ENCODE measurements around the gene PHOX2B.
"Not testable (repeated sequence)": the region's sequence is repeated elsewhere in the genome, so short reads cannot be mapped to it uniquely, and the experiment has no call there.

Gene PHOX2B

GRCh38 chr4:41722181-41722580 lies 26.3 kb downstream of the PHOX2B start:
- no peak for TF ChIP-seq CTCF (IDR thresholded peaks at IDR 0.05; ENCODE audit: low read depth, low read length)
- no peak overlapping the region for H3K4me3 ChIP-seq (ENCODE audit: low read depth, low read length)

- no peak for TF ChIP-seq CTCF (IDR thresholded peaks at IDR 0.05; ENCODE audit: low read depth, low read length)
- H3K4me3 ChIP-seq (ENCODE audit: low read depth, low read length), result no peak overlapping the region
These were observed 29.1 kb downstream of the PHOX2B start for GRCh38 chr4:41719417-41719816.

- H3K4me3 ChIP-seq (ENCODE audit: low read depth, low read length), result no peak overlapping the region
These were observed 29.6 kb downstream of the PHOX2B start for GRCh38 chr4:41718907-41719306.

GRCh38 chr4:41715155-41715554 lies 33.4 kb downstream of the PHOX2B start:
- H3K4me3 ChIP-seq (ENCODE audit: low read depth, low read length), result no peak overlapping the region
- no peak for TF ChIP-seq CTCF (IDR thresholded peaks at IDR 0.05; ENCODE audit: low read depth, low read length)

More at GRCh38 chr4:41718907-41719306, 29.6 kb downstream of the PHOX2B start:
- TF ChIP-seq CTCF (IDR thresholded peaks at IDR 0.05; ENCODE audit: low read depth, low read length), result no peak

- TF ChIP-seq CTCF (IDR thresholded peaks at IDR 0.05; ENCODE audit: low read depth, low read length), result no peak
- H3K4me3 ChIP-seq (ENCODE audit: low read depth, low read length), result no peak overlapping the region
These were observed 34.0 kb downstream of the PHOX2B start for GRCh38 chr4:41714364-41715000.

- no peak overlapping the region for H3K4me3 ChIP-seq (ENCODE audit: low read depth, low read length)
- no peak for TF ChIP-seq CTCF (IDR thresholded peaks at IDR 0.05; ENCODE audit: low read depth, low read length)
These were observed 34.8 kb downstream of the PHOX2B start for GRCh38 chr4:41713768-41714167.

GRCh38 chr4:41712425-41712824 lies 36.1 kb downstream of the PHOX2B start:
- no peak for TF ChIP-seq CTCF (IDR thresholded peaks at IDR 0.05; ENCODE audit: low read depth, low read length)
- no peak overlapping the region for H3K4me3 ChIP-seq (ENCODE audit: low read depth, low read length)

GRCh38 chr4:41711654-41712053 lies 36.9 kb downstream of the PHOX2B start:
- not testable (repeated sequence) for H3K4me3 ChIP-seq (ENCODE audit: low read depth, low read length)
